ENCODE measurements around the gene GOLIM4.
A peak's percentile ranks its signal among the peaks of the same experiment; 100 is the strongest.

The GOLIM4 gene

DNA sequence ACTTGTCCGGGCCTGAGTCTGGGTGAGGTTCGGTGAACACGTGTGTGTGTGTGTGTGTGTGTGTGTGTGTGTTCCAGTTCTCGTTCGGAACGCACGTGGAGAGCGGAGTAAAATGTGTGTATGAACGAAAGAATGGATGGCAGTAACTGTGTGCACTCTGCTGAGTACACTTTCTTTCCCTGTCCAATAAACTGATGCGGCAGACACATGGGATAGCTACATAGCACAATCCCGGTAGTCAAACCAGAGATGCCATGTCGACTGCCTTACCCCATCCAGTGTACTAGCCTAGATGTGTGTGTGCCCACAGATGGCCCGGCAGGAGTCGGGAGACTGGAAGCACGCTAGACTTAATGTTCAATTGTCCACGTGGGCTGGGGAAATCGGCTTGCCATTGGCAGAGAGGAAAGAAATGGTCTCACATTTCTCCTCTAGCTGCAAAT is 507 bp upstream of the GOLIM4 start:
- peak; percentile 92 for DNase-seq

DNA sequence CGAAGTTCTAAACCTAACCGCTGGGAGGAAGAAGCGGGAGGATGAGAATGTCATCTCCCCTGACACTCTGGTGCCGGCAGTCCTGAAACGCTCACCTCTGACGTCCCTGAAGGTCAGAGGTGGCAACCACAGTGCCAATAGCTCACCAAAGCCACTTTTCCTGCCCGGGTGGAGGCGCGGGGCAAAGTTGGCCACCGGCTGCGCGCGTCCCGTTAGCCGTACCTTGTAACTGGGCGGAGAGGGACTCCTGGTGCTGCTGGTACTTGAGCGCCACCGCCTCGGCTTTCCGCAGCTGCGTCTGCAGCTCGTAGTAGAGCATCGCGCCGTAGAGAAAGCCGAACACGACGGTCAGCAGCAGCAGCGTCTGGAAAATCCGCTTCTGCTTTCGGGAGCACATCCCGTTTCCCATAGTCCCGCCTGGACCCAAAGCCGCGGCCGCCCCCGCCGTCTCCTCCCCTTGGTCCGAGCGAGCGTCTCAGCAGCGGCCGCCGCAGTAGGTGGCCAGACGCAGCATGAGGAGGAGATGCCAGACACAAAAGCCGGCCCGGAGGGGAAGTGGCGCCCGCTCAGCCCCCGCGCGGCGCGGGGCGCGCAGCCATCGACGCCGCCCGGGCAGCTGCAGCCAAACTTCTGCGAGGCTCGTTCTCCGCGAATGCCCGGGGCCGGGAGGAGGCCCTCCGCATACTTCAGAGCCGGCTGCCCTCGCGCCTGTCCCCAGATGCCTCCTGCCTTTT is 680 bp downstream of the GOLIM4 start:
- peak; percentile 29 for DNase-seq

DNA sequence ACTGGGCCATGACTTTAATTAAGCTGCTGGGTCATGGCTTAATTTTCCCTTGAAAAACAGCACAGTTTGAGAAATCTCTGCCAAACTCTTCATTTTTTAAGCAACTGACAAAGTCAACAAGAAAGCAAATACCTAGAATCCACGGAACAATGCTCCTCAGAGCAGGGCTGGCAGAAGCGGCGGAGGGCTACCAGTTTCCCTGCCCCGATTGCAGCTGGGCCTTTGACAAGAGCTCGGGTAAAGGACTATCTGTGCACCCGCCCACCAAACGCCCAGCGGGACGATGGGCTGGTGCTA is 1.2 kb downstream of the GOLIM4 start:
- peak; percentile 22 for DNase-seq

GRCh38 chr3:168093790-168094189 is 1.9 kb downstream of the GOLIM4 start:
- no peak for DNase-seq

- DNase-seq, result no peak
Measured at GRCh38 chr3:168093229-168093628, 2.5 kb downstream of the GOLIM4 start.

GRCh38 chr3:168091941-168092340 is 3.8 kb downstream of the GOLIM4 start:
- DNase-seq, result peak; percentile 25

GRCh38 chr3:168091302-168091858 is 4.3 kb downstream of the GOLIM4 start:
- DNase-seq, result no peak

GRCh38 chr3:168090306-168091085 is 5.2 kb downstream of the GOLIM4 start:
- DNase-seq, result no peak

- no peak for DNase-seq
Measured at GRCh38 chr3:168089179-168089771, 6.4 kb downstream of the GOLIM4 start.

- no peak for DNase-seq
Measured at GRCh38 chr3:168088106-168088720, 7.5 kb downstream of the GOLIM4 start.

DNA sequence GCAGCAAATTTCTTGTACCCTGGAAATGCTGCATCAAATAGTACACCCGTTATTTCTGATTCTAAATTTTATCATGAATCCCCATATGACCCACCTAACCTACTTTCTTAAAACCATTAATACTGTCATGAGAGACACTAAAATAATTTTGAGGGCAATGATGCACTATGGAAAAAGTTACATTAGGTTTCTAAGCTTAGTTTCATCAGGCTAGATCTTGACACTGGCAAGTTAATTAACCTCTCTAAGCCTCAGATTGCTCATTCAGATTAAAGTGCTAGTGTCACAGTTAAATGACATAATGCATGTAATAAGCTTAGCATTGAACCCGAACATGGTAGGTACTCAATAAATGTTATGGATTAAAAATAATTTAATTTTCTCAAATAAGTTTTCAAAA is 8.2 kb downstream of the GOLIM4 start:
- DNase-seq, result no peak

- DNase-seq, result no peak
Measured at GRCh38 chr3:168086541-168087260, 9.0 kb downstream of the GOLIM4 start.

DNA sequence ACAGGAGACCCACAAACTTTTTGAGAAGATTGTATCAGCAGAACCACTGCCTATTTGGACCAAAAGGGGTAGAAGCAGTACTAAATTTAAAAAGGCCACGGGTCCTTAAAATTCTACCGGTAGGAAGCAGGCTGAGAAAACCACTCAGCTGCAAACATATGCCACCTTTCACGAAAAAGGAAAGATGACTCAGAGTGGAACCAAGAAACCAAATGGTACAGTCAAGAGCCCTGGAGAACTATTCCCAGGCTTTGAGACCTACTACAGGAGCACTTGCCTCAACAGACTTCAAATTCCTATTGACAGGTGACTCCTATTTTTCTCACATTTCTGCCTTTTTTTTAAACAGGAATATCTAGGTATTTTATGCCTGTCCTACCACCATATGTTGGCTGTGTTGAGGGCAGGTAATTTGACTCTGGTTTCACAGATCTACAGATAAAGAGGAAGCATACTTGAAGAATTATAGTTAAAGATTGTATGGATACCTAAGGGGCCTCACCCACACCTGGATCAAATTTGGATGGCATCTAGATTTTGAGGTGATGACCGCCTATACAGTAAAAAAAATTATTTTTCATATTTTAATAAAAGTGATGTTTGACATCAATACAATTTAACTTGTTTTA is 10.1 kb downstream of the GOLIM4 start:
- no peak for DNase-seq

DNA sequence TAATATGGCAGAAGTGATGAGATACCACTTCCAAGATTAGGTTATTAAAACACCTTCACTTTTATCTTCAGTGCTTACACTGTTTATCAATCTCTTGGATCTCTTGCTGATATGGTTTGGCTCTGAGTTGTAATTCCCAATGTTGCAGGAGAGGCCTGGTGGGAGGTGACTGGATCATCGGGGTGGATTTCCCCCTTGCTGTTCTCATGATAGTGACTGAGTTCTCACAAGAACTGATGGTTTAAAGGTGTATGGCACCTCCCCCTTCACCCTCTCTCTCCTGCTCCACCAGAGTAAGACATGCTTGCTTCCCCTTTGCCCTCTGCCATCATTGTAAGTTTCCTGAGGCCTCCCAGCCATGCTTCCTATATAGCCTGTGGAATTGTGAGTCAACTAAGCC is 11.8 kb downstream of the GOLIM4 start:
- DNase-seq, result no peak

GRCh38 chr3:168081856-168082255 is 13.9 kb downstream of the GOLIM4 start:
- DNase-seq, result no peak

DNA sequence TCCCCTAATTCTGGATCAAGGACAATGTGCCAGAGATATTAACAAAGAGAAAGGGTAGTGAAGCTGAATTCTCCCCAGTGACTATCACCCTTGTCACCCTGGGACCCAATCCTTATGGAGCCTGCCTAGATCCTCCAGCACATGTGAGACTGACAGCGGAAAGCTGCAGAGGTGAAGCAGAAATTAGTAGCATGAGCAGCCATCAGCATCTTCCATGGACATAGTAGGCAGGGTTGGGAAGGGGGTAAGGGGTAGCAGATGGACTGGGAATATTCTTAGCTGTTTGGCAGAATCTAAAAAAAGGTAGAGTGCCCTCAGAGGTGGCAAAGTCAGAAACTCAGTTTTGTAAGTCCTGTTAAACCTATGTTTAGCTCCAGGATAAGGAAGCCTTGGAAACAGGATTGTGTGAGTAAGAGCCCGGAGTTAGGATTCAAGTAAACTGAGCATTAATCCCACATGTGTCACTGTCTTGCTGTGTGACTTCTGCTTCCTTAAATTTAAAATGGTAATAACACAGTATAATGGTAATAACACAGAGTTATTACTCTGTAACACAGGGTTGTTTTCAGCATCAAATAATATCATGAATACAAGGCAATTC is 14.5 kb downstream of the GOLIM4 start:
- no peak for DNase-seq

- DNase-seq, result no peak
Measured at GRCh38 chr3:168080499-168081170, 15.1 kb downstream of the GOLIM4 start.

DNA sequence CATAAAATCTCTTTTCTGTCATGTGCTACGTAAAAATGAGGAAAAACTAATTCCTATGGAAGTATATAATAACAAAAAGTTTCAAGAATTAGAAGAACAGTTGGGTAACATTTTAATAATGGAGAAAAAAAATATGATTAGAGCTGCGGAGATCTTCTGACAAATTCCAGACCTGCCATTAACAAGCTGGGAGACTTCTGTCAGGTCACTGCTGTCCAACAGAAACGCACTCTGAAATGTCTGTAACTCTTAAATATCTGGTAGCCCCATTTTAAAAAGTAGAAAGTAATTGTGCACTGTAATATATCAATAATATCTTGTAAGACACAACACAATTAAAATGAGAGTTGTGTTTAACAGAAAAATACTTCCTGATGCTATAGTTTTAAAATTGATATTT is 15.7 kb downstream of the GOLIM4 start:
- DNase-seq, result no peak

- no peak for DNase-seq
Measured at GRCh38 chr3:168077091-168077490, 18.6 kb downstream of the GOLIM4 start.

DNA sequence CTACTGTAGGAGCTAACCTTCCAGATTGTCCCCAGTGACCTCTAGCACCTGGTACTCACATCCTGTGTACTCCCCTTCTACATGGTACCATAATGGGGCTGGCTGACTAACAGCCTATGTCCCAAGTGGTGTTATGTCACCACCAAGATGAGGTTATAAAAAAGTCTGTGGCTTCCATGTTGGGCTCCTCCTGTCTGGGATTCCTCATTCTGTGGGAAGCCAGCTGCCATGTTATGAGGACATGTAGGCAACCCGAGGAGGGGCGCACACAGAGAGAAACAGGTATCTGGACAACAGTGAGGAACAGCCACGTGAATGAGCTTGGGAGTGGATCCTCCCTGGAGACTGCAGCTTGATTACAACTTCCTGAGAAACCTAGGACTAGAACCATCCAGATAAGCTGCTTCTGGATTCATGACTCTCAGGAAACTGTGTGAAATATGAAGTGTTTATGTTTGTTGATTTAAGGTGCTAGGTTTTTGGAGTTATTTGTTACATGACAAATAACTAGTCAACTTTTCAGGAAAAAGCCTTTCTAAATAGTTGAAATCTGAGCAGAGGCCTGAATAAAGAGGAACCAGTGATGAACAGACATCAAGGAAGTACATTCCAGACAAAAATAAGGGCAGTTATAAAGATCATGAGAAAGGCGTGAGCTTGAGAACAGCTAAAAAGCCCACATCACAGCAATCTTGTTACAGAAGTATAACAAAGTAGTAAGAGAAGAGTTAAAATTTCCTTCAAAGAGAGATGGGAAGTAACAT is 21.7 kb downstream of the GOLIM4 start:
- no peak for DNase-seq

DNA sequence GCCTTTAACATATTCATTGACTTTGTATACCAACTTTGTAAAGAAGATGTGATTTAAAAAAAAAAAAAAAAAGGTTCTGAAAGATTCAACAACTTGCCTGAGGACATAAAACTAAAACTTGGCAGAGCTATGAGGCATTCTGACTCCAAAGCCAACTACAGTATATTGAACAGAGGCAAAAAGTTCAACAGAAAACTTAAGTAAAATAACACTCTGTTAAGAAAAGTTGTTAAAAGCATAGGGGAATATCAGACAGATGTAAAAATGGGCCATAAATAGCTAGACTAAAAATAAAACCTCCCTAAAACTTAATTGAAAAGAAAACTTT is 23.4 kb downstream of the GOLIM4 start:
- no peak for DNase-seq

All from NCI-H2081 treated with DMSO at 0.1 percent for 48 hours (cell line).